Tibial nerve (tissue), 4 donors: ENCODE measurements around the gene ITIH5.

Experiments used
- CTCF ChIP-seq, 5 experiments: fragments of 200-600 bp in 3 of 5; fragments of 450-650 bp in 2 of 5; sonication (generic) in 3 of 5; IDR thresholded peaks; one replicate each; pipeline ENCODE4 v1.5.1; 2016 to 2019; ENCODE audit warnings: antibody characterized with exemption in 5 of 5, mild to moderate bottlenecking in 3 of 5, moderate library complexity in 2 of 5
- EP300 ChIP-seq, 2 donors: sonication (generic); formaldehyde crosslinking; IDR thresholded peaks; one replicate each; pipeline ENCODE4 v1.6.1; 2017; ENCODE audit warnings: antibody characterized with exemption in 2 of 2, mild to moderate bottlenecking in 1 of 2
- POLR2A ChIP-seq, 2 donors: fragments of 450-650 bp; IDR thresholded peaks; one replicate each; pipeline ENCODE4 v1.6.1; 2017; ENCODE audit warnings: antibody characterized with exemption in 2 of 2, mild to moderate bottlenecking in 2 of 2, moderate library complexity in 2 of 2

DNA sequence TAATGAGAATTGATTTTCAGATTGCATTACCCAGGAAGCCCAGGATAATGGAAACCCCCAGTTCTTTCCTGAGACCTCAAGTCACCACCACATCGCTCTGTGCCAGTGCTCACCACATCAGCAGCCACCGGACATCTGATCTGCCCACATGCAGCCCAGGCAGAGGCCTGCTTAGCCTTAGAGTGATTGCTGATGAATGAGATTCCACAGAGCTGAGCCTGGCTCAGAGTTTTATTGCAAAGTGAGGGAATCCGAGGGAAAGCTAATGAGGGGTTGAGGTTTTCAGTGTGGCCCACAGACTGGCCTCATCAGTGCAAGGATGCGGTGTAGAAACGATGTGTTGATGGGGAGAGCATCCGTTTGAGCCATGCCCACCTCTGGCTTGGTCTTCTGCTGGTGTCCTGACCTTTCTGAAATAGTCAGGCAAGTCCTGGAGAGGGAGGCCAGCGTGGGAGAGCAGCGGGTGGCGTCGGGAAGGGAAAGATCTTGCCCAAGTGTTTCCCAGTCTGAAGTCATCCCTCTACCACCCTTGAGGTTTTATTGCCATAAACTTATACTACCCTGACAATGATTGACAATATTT is 120.3 kb downstream of the ITIH5 start:
- no peak for TF ChIP-seq POLR2A (IDR thresholded peaks at IDR 0.05)
- no peak for TF ChIP-seq EP300 (IDR thresholded peaks at IDR 0.05)
- no peak for TF ChIP-seq CTCF (IDR thresholded peaks at IDR 0.05)
